Activated CD8-positive, alpha-beta memory T cell treated with anti-CD3 and anti-CD28 coated beads for 4 hours (primary cell): ENCODE measurements around the gene PAXIP1.
"Not testable (repeated sequence)": the region's sequence is repeated elsewhere in the genome, so short reads cannot be mapped to it uniquely, and the experiment has no call there.

Experiments used
- DNase-seq, 2 donors: peaks; one replicate each; pipeline ENCODE4 v3.0.0-alpha.2; 2020; ENCODE audit warnings: low read depth in 2 of 2

Gene PAXIP1

DNA sequence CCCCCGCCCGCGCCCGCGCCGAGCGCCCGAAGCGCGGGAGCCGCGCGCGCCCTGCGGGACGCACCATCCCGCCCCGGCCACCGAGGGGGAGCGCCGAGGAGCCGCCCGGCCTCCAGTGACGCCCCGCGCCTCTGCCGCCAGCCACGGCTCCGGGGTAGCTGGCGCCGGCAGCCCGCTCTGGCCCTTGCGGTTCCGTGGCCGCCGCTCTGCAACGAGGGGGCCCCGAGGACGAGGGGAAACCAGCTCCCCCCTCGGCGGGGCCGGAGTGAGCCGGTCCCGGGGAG is at the start of gene PAXIP1:
TSS of gene PAXIP1 (minus strand) at position 33 of the 284 bp plus-strand sequence. CDS start 195 bp downstream, outside the sequence.
- DNase-seq: peak in 1 of 2 donors; percentile 18

DNA sequence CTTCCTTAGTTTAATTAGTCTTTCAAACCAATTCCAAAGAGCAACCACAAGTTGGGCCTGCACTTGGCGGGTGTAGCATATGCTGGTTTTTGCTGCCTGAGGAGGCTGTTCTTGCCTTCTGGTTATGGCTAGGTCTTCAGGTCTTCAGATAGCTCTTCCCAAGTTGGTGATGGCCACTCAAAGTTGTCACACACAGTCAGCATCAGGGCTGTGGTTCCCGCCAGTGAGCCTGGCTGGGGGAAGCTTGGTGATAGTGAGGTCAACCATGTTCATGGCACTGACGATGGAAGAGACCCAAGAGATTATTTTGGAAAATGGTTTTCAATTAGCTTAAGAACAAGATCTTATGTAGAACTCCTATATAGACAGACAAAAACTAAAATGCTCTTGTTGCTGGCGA is 48.4 kb upstream of the PAXIP1 start:
- no peak for DNase-seq

- DNase-seq: no peak
These were observed 45.1 kb upstream of the PAXIP1 start for GRCh38 chr7:155048006-155048405.

DNA sequence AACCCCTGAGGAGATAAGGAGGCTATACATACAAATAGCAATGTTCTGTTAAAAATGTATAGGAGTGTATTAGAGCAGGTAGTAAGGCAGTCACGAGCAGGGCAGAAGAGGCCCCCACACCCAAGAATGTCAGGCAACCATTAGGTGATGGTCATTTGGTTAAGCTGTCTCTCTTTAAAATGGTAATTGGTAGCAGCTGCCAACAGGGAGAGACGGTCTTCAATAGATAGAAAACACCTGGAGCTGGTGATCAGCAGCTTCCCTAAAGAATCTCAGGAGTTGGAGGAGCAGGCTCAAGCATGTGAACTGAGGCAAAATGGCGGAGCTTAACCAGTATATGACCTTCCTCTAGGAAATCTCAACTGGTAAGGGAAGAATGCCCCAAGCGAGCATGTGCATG is 40.8 kb upstream of the PAXIP1 start:
- DNase-seq: no peak

DNA sequence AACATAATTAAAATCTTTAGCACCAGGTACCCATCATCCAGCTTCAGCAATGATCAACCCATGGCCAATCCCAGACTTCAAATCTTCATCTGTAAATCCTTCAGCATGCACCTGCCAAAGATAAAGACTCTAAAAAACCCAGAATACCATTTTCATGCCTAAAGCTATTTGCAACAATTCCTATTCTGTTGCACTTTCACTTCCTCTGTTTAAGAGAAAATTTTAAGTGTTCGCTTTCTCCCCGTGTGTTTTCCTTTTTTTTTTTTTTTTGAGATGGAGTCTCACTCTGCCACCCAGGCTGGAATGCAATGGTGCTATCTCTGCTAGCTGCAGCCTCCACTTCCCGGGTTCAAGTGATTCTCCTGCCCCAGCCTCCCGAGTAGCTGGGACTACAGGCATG is 35.4 kb upstream of the PAXIP1 start:
- DNase-seq: no peak

GRCh38 chr7:155034495-155034894 is 31.6 kb upstream of the PAXIP1 start:
- DNase-seq: not testable (repeated sequence)

DNA sequence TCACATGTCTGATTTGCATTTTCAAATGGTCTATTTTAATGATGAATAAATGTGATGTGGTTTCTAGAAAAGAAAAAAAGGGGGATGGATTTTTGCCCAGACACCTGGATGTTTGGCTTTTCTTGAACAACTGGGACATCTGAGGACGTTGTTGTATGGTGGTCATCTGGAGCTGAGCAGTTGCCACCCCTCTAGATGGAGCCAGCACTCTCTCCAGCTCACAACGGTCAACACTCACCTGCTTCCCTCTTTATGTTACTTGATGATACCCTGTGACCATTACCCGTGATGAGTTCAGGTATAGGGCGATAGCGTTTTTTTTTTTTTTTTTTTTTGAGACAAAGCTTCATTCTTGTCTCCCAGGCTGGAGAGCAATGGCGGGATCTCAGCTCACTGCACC is 30.1 kb upstream of the PAXIP1 start:
- no peak for DNase-seq

GRCh38 chr7:155027879-155028278 is 25.0 kb upstream of the PAXIP1 start:
- no peak for DNase-seq

GRCh38 chr7:155021699-155022145 is 18.8 kb upstream of the PAXIP1 start:
- DNase-seq: no peak

GRCh38 chr7:155020996-155021395 is 18.1 kb upstream of the PAXIP1 start:
- no peak for DNase-seq

DNA sequence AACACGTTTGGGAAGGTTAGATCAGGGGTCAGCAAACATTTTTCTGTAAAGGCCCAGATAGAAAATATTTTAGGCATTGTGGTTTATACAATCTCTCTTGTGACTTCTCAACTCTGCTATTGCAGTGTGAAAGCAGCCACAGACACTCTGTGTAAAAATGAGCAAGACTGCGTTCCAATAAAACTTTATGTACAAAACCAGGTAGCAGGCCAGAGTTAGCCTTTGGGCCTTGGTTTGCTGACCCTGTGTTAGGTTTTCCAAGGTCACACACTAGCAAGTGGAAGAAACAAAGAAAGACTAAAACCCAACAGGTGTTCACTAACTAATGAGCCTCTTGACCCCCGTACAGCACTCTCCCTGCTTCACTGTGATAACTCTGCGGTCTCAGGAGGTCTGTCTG is 14.9 kb upstream of the PAXIP1 start:
- no peak for DNase-seq

GRCh38 chr7:155011086-155011485 is 8.2 kb upstream of the PAXIP1 start:
- no peak for DNase-seq

DNA sequence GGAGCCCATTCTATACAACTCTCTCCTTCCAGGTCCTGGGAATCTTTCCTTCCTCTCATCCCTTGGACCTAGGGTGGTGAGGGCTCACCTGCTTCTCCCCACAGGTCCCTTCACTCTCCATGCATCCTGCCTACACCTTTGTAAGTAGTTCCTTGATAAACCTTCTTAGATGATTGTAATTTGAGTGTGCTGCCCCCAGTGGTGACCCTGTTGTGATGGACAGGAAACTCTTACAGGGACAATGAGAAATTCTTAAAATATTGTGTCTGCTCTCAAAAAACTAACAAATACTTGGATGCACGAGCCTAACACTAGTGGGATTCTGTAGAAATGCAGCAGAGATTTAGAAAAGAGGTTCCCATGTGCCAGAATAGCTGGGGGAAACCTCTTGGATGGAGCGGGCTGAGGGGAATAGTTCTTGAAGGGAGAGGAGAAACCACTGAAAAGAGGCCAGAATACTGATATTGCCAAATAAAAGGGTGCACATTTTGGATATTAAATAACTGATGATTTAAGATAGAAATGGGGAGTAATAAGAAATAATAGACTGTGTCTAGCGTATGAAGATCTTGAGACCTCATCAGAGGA is 6.7 kb upstream of the PAXIP1 start:
- no peak for DNase-seq

DNA sequence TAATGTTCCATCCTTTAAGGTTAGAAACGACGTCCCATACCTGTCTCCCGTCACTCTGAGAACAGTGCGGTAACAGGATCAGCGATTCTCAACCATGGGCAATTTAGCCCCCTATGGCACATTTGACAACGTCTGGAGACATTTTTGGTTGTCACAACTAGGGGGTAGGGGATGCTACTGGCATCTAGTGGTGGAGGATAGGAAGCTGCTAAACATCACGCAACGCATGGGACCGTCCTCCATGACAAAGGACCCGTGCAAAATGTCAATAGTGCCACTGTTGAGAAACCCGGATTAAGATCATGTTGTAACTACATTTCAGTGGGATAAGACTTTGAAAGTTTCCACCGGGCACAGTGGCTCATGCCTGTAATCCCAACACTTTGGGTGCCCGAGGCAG is 5.0 kb upstream of the PAXIP1 start:
- DNase-seq: no peak

DNA sequence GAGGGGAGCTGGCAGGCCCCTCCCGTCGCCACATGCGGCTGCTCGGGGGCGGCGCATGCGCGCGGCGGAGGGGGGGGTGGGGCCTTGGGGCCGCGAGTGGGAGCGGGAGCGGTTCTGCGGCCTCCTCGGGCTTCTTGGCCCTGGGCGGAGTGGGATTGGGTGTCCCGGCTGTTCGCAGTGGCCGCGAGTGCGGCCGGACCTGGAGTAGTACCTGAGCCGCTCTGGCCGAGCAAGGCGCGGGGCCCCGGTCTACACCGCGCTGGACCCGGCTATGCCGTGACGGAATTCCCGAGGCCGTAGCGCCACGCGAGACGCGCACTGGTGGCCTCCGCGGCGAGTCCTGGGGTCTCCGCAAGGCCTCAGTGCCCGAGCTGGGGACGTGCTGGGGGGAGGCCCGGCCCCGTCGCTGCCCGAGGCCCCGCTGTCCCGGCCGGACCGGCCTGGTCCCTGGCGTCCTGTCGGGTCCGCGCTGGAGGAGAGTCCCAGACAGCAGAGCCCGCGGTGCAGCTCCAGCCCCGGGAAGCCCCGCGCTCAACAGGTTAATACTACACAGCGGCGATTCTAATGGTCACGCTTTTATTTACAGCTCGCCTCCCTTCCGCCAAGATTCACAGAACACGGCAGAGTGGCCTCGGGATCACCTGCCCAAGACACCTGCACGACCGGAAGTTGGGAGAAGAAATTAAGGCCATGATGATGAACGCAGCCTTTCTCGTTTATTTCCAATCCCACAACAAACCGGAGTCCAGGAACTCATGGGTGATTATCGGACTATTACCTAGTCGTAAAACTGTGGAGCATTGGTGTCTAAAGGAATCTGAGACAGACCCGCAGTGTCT is 671 bp upstream of the PAXIP1 start:
- peak; percentile 63 to 71 for DNase-seq

DNA sequence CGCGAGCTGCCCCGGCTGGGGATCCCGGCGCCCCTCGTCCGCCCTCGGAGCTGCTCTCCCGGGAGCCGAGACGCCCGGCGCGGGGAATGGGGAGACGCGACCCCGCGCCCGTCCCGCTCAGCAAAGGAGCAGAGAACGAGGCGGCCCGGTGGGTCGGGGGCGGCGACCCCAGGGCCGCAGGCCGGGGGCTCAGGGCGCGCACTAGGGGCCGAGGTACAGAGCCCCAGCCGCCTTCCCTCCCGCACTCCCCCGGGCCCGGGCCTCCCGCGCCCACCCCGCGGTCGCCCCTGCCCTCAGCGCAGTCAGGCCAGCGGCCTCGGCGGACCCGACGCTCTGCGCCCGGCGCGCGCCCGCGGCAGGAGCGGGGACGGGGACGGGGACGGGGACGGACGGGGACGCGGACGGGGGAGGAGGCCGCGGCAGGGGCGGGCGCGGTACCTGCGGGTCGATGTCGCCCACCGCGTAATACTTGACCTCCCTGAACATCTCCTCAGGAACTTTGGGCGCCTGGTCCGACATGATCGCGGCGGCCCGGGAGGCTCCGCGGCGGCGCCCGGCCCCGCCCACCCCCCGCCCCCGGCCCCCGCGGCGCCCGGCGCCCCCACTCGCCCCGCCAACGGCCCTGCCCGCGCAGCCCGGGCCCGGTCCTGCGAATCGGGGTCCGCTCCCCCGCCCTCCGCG is 373 bp downstream of the PAXIP1 start:
- peak in 1 of 2 donors; percentile 31 for DNase-seq

- DNase-seq: no peak
These were observed 1.0 kb downstream of the PAXIP1 start for GRCh38 chr7:155001756-155002410.

GRCh38 chr7:155000795-155001194 is 2.1 kb downstream of the PAXIP1 start:
- no peak for DNase-seq

GRCh38 chr7:154998481-154998880 is 4.4 kb downstream of the PAXIP1 start:
- no peak for DNase-seq

DNA sequence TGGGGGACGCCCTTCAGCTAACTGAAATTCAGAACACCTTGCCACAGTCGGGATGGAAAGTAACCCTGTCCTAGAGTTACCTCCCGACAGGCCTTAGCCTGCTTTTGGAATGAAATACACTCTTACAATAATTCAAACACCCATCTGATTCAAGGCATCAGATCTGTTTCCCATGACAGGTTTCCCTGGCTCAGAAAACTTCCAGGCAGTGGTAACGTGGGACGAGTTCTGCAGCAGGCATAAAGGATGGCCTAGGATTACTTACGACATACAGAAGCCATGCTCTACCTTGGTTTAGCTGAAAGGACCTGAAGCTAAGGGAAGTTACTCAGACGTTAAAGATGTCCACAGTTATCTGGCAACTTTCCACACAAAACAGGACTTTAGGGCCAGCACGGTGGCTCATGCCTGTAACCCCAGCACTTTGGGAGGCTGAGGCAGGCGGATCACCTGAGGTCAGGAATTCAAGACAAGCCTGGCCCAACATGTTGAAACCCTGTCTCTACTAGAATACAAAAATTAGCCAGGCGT is 5.0 kb downstream of the PAXIP1 start:
- DNase-seq: no peak

GRCh38 chr7:154996756-154997155 is 6.2 kb downstream of the PAXIP1 start:
- no peak for DNase-seq

DNA sequence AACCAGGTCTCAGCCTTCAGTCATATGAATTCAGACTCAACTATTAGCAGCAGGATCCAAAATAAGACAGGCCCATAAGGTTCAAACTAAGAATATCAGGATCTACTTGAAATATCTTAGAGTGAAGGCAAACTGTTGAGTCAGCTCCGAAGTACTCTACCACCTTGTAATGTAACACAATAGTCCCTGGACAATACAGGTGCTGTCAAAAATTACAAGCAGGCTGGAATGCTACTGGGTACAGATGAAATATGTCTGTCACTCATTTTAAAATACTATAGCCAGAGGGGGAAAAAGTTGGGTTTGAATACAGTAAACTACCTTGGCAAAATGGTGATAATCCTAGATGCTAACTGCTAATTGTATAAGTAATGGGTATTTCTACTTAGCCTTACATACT is 6.8 kb downstream of the PAXIP1 start:
- DNase-seq: no peak
